GM18861 (cell line): ENCODE data around the gene TMEM147.

Experiments used
- ATAC-seq: cut with Tn5 transposase; IDR thresholded peaks from one replicate; pipeline ENCODE4 v1.9.1; 2021; ENCODE audit not compliant: unreplicated experiment

TMEM147 gene

GRCh38 chr19:35545001-35545854 lies at the start of gene TMEM147:
Gene TMEM147, plus strand, starts transcription at chr19:35545626. Its CDS starts 114 bp downstream, at chr19:35545740.
- peak; percentile 63 for ATAC-seq

- no peak for ATAC-seq
These were observed 48.0 kb upstream of the TMEM147 start for GRCh38 chr19:35497406-35497805.

- no peak for ATAC-seq
These were observed 47.2 kb upstream of the TMEM147 start for GRCh38 chr19:35498220-35498619.

- ATAC-seq: no peak
These were observed 46.4 kb upstream of the TMEM147 start for GRCh38 chr19:35498984-35499527.

- ATAC-seq: no peak
These were observed 44.8 kb upstream of the TMEM147 start for GRCh38 chr19:35500611-35501010.

GRCh38 chr19:35501684-35502083 lies 43.7 kb upstream of the TMEM147 start:
- no peak for ATAC-seq

- ATAC-seq: no peak
These were observed 42.7 kb upstream of the TMEM147 start for GRCh38 chr19:35502751-35503150.

- no peak for ATAC-seq
These were observed 39.4 kb upstream of the TMEM147 start for GRCh38 chr19:35506011-35506410.

- ATAC-seq: no peak
These were observed 37.9 kb upstream of the TMEM147 start for GRCh38 chr19:35507561-35507960.

GRCh38 chr19:35508129-35508528 lies 37.3 kb upstream of the TMEM147 start:
- no peak for ATAC-seq

- no peak for ATAC-seq
These were observed 36.3 kb upstream of the TMEM147 start for GRCh38 chr19:35509018-35509652.

- no peak for ATAC-seq
These were observed 35.4 kb upstream of the TMEM147 start for GRCh38 chr19:35509861-35510625.

- ATAC-seq: no peak
These were observed 34.8 kb upstream of the TMEM147 start for GRCh38 chr19:35510626-35510964.

- ATAC-seq: no peak
These were observed 34.1 kb upstream of the TMEM147 start for GRCh38 chr19:35511337-35511736.

GRCh38 chr19:35512831-35513627 lies 32.4 kb upstream of the TMEM147 start:
- no peak for ATAC-seq

GRCh38 chr19:35513628-35514281 lies 31.7 kb upstream of the TMEM147 start, which contains the start of gene DMKN:
Gene DMKN, minus strand, starts transcription at chr19:35513649. Its CDS starts 174 bp downstream, at chr19:35513475.
- ATAC-seq: no peak

GRCh38 chr19:35514282-35514809 lies 31.1 kb upstream of the TMEM147 start:
- no peak for ATAC-seq

- ATAC-seq: no peak
These were observed 29.1 kb upstream of the TMEM147 start for GRCh38 chr19:35516310-35516709.

GRCh38 chr19:35517342-35517741 lies 28.1 kb upstream of the TMEM147 start:
- ATAC-seq: no peak

- ATAC-seq: no peak
These were observed 27.1 kb upstream of the TMEM147 start for GRCh38 chr19:35518313-35518712.
